BLaER1 treated with 17β-estradiol and CSF1 and Interleukin-3, amounts not matched to agents 10 nM and 100 nM (cell line): ENCODE results near the gene LPCAT1.

Experiments
- H3K27ac ChIP-seq, 11 experiments: shearing (Covaris generic); formaldehyde crosslinking; 2 replicates each; pipeline ENCODE4 v1.8.1; 2022
- H3K27me3 ChIP-seq, 11 experiments: shearing (Covaris generic); formaldehyde crosslinking; 2 replicates each; pipeline ENCODE4 v1.8.1; 2022
- H3K36me3 ChIP-seq, 11 experiments: shearing (Covaris generic); formaldehyde crosslinking; 2 replicates each; pipeline ENCODE4 v1.8.1; 2022
- H3K4me1 ChIP-seq, 10 experiments: shearing (Covaris generic); formaldehyde crosslinking; 2 replicates each; pipeline ENCODE4 v1.8.1; 2022
- H3K4me2 ChIP-seq, 11 experiments: shearing (Covaris generic); formaldehyde crosslinking; 2 replicates each; pipeline ENCODE4 v1.8.1; 2022
- H3K4me3 ChIP-seq, 10 experiments: shearing (Covaris generic); formaldehyde crosslinking; 2 replicates each; pipeline ENCODE4 v1.8.1; 2022
- H3K9ac ChIP-seq, 11 experiments: shearing (Covaris generic); formaldehyde crosslinking; 2 replicates each; pipeline ENCODE4 v1.8.1; 2022
- H3K9me3 ChIP-seq, 11 experiments: shearing (Covaris generic); formaldehyde crosslinking; replicated peaks in 1 of 11; 2 replicates each; pipeline ENCODE4 v1.8.1; 2022
- H4K20me1 ChIP-seq, 11 experiments: shearing (Covaris generic); formaldehyde crosslinking; 2 replicates each; pipeline ENCODE4 v1.8.1; 2022
- Cebpa-rat ChIP-seq, 11 experiments: shearing (Covaris generic); IDR thresholded peaks; 2 replicates each; pipeline ENCODE4 v1.8.1; 2022

Gene LPCAT1

GRCh38 chr5:1558944-1559343, 35.2 kb upstream of the LPCAT1 start:
- Histone ChIP-seq H3K9ac (no peak overlapping the region), H3K27ac (no peak overlapping the region), H3K4me2 (no peak overlapping the region), H3K36me3 (no peaks in the 10 kb centered on the region), H3K9me3 (peaks cover 0 to 19% (median 0%) of the 10 kb centered on the region in 11 experiments; a peak in 10 of 22 replicates), H3K4me1 (peaks cover 5 to 30% (median 22%) of the 10 kb centered on the region in 10 experiments; a peak in 18 of 20 replicates), H4K20me1 (peaks cover 0 to 10% (median 0%) of the 10 kb centered on the region in 11 experiments; a peak in 2 of 22 replicates), H3K27me3 (no peaks in the 10 kb centered on the region), H3K4me3 (no peak overlapping the region)
- no peak for TF ChIP-seq Cebpa-rat (IDR thresholded peaks at IDR 0.05)

GRCh38 chr5:1557114-1557873, 33.5 kb upstream of the LPCAT1 start:
- Histone ChIP-seq H3K9ac (no peak overlapping the region), H3K4me2 (peak overlapping the region in 1 of 11 experiments; percentile 7; a peak in 1 of 22 replicates), H3K4me3 (no peak overlapping the region), H3K4me1 (peaks cover 0 to 18% (median 10%) of the 10 kb centered on the region in 10 experiments; a peak in 15 of 20 replicates), H3K9me3 (peaks cover 0 to 19% (median 0%) of the 10 kb centered on the region in 11 experiments; a peak in 10 of 22 replicates), H3K27ac (no peak overlapping the region), H4K20me1 (peaks cover 0 to 12% (median 0%) of the 10 kb centered on the region in 11 experiments; a peak in 1 of 22 replicates), H3K27me3 (no peaks in the 10 kb centered on the region), H3K36me3 (no peaks in the 10 kb centered on the region)
- no peak for TF ChIP-seq Cebpa-rat (IDR thresholded peaks at IDR 0.05)

- Histone ChIP-seq H3K36me3 (no peaks in the 10 kb centered on the region), H3K4me1 (peaks cover 0 to 18% (median 10%) of the 10 kb centered on the region in 10 experiments; a peak in 15 of 20 replicates), H3K27me3 (no peaks in the 10 kb centered on the region), H3K9ac (no peak overlapping the region), H3K9me3 (peaks cover 0 to 14% (median 0%) of the 10 kb centered on the region in 11 experiments; a peak in 10 of 22 replicates), H3K27ac (no peak overlapping the region), H3K4me2 (peak overlapping the region in 8 of 11 experiments; percentile 13 to 61 (median 44); a peak in 13 of 22 replicates), H4K20me1 (peaks cover 0 to 12% (median 0%) of the 10 kb centered on the region in 11 experiments; a peak in 1 of 22 replicates), H3K4me3 (no peak overlapping the region)
- TF ChIP-seq Cebpa-rat (IDR thresholded peaks at IDR 0.05): no peak
Observed at GRCh38 chr5:1555808-1556731, 32.3 kb upstream of the LPCAT1 start.

- Histone ChIP-seq H3K9ac (no peak overlapping the region), H3K4me3 (no peak overlapping the region), H3K27ac (no peak overlapping the region), H3K36me3 (no peaks in the 10 kb centered on the region), H4K20me1 (peaks cover 0 to 12% (median 0%) of the 10 kb centered on the region in 11 experiments; a peak in 1 of 22 replicates), H3K4me1 (peaks cover 0 to 18% (median 10%) of the 10 kb centered on the region in 10 experiments; a peak in 15 of 20 replicates), H3K9me3 (peaks cover 0 to 5% (median 0%) of the 10 kb centered on the region in 11 experiments; a peak in 8 of 22 replicates), H3K4me2 (peak overlapping the region in 10 of 11 experiments; percentile 13 to 61 (median 42); a peak in 14 of 22 replicates), H3K27me3 (no peaks in the 10 kb centered on the region)
- no peak for TF ChIP-seq Cebpa-rat (IDR thresholded peaks at IDR 0.05)
Observed at GRCh38 chr5:1555011-1555807, 31.4 kb upstream of the LPCAT1 start.

- no peak for TF ChIP-seq Cebpa-rat (IDR thresholded peaks at IDR 0.05)
- peak overlapping the region in 2 of 11 experiments; percentile 49 to 61; a peak in 2 of 22 replicates for H3K4me2 ChIP-seq
- H3K27me3 ChIP-seq: no peaks in the 10 kb centered on the region
- no peaks in the 10 kb centered on the region for H3K36me3 ChIP-seq
- peaks cover 0 to 18% (median 10%) of the 10 kb centered on the region in 10 experiments; a peak in 15 of 20 replicates for H3K4me1 ChIP-seq
- peaks cover 0 to 12% (median 0%) of the 10 kb centered on the region in 11 experiments; a peak in 1 of 22 replicates for H4K20me1 ChIP-seq
- H3K9ac ChIP-seq: no peak overlapping the region
- H3K27ac ChIP-seq: no peak overlapping the region
- no peak overlapping the region for H3K4me3 ChIP-seq
- no peaks in the 10 kb centered on the region for H3K9me3 ChIP-seq
Observed at GRCh38 chr5:1554410-1554967, 30.7 kb upstream of the LPCAT1 start.

GRCh38 chr5:1553539-1554409, 30.0 kb upstream of the LPCAT1 start:
- H4K20me1 ChIP-seq: peaks cover 0 to 12% (median 0%) of the 10 kb centered on the region in 11 experiments; a peak in 1 of 22 replicates
- H3K27me3 ChIP-seq: no peaks in the 10 kb centered on the region
- no peak overlapping the region for H3K27ac ChIP-seq
- no peak for TF ChIP-seq Cebpa-rat (IDR thresholded peaks at IDR 0.05)
- H3K9me3 ChIP-seq: no peaks in the 10 kb centered on the region
- no peak overlapping the region for H3K4me3 ChIP-seq
- no peak overlapping the region for H3K4me2 ChIP-seq
- H3K9ac ChIP-seq: no peak overlapping the region
- H3K36me3 ChIP-seq: no peaks in the 10 kb centered on the region
- H3K4me1 ChIP-seq: peaks cover 0 to 18% (median 10%) of the 10 kb centered on the region in 10 experiments; a peak in 15 of 20 replicates

- Histone ChIP-seq H3K4me3 (no peak overlapping the region), H3K36me3 (no peaks in the 10 kb centered on the region), H3K9me3 (no peaks in the 10 kb centered on the region), H3K9ac (no peak overlapping the region), H3K4me1 (peaks cover 0 to 18% (median 10%) of the 10 kb centered on the region in 10 experiments; a peak in 15 of 20 replicates), H4K20me1 (peaks cover 0 to 12% (median 0%) of the 10 kb centered on the region in 11 experiments; a peak in 1 of 22 replicates), H3K27ac (no peak overlapping the region), H3K27me3 (no peaks in the 10 kb centered on the region), H3K4me2 (no peak overlapping the region)
- TF ChIP-seq Cebpa-rat (IDR thresholded peaks at IDR 0.05): no peak
Observed at GRCh38 chr5:1552521-1553255, 28.9 kb upstream of the LPCAT1 start.
